ENCODE data around the gene ROBO3. TPM values are rescaled to one million over a fixed set of nuclear protein-coding genes. Genes with fewer than 3 reads are reported as not detected.

Gene ROBO3
- total RNA-seq, 1 donor from 2014 or later: 11.3 TPM

- intact Hi-C loops (cut with DNase I): no loop called here
- no peak for DNase-seq
- Histone ChIP-seq H3K36me3 (no peaks in the 10 kb centered on the region), H3K4me3 (no peak overlapping the region), H3K9me3 (no peaks in the 10 kb centered on the region), H3K27me3 (ENCODE audit: low read depth) (peaks cover 100% of the 10 kb centered on the region), H3K27ac (no peak overlapping the region), H3K4me1 (peaks cover 24% of the 10 kb centered on the region)
- TF ChIP-seq CTCF (IDR thresholded peaks at IDR 0.05): no peak
- no peak for ATAC-seq
Observed at GRCh38 chr11:124843616-124843910, 21.7 kb upstream of the ROBO3 start.

GRCh38 chr11:124844664-124845079, 20.6 kb upstream of the ROBO3 start:
- DNase-seq: no peak
- peaks cover 97% of the 10 kb centered on the region for H3K27me3 ChIP-seq (ENCODE audit: low read depth)
- intact Hi-C loops (cut with DNase I): no loop called here

GRCh38 chr11:124846070-124846673, 19.1 kb upstream of the ROBO3 start:
- ATAC-seq (no peak), DNase-seq (no peak)
- peaks cover 92% of the 10 kb centered on the region for H3K27me3 ChIP-seq (ENCODE audit: low read depth)
- peaks cover 10% of the 10 kb centered on the region for H3K4me1 ChIP-seq
- intact Hi-C loops (cut with DNase I): no loop called here
- H3K27ac ChIP-seq: no peak overlapping the region
- H3K4me3 ChIP-seq: no peak overlapping the region
- no peak for TF ChIP-seq CTCF (IDR thresholded peaks at IDR 0.05)
- H3K9me3 ChIP-seq: no peaks in the 10 kb centered on the region
- H3K36me3 ChIP-seq: no peaks in the 10 kb centered on the region

More at GRCh38 chr11:124844664-124845079, 20.6 kb upstream of the ROBO3 start:
- Histone ChIP-seq H3K4me3 (no peak overlapping the region), H3K36me3 (no peaks in the 10 kb centered on the region), H3K9me3 (no peaks in the 10 kb centered on the region), H3K27ac (no peak overlapping the region), H3K4me1 (peaks cover 15% of the 10 kb centered on the region)
- ATAC-seq: no peak
- TF ChIP-seq CTCF (IDR thresholded peaks at IDR 0.05): no peak

GRCh38 chr11:124859171-124859570, 6.1 kb upstream of the ROBO3 start:
- peaks cover 53% of the 10 kb centered on the region for H3K27me3 ChIP-seq (ENCODE audit: low read depth)
- peaks cover 12% of the 10 kb centered on the region for H3K4me1 ChIP-seq
- no peak for TF ChIP-seq CTCF (IDR thresholded peaks at IDR 0.05)
- no peaks in the 10 kb centered on the region for H3K36me3 ChIP-seq
- H3K9me3 ChIP-seq: no peaks in the 10 kb centered on the region
- ATAC-seq: no peak
- DNase-seq: no peak
- H3K27ac ChIP-seq: no peak overlapping the region
- H3K4me3 ChIP-seq: no peak overlapping the region
- intact Hi-C loops (cut with DNase I): no loop called here

GRCh38 chr11:124861670-124862069, 3.6 kb upstream of the ROBO3 start:
- no peaks in the 10 kb centered on the region for H3K36me3 ChIP-seq
- intact Hi-C loops (cut with DNase I): no loop called here
- H3K9me3 ChIP-seq: no peaks in the 10 kb centered on the region
- TF ChIP-seq CTCF (IDR thresholded peaks at IDR 0.05): no peak
- H3K4me3 ChIP-seq: no peak overlapping the region
- DNase-seq: no peak
- peaks cover 78% of the 10 kb centered on the region for H3K27me3 ChIP-seq (ENCODE audit: low read depth)
- H3K27ac ChIP-seq: no peak overlapping the region
- ATAC-seq: no peak
- peaks cover 34% of the 10 kb centered on the region for H3K4me1 ChIP-seq

Data from lower lobe of right lung (tissue), 2 donors.